Retinal pigment epithelial cell (primary cell): ENCODE measurements around the gene PDE11A.
"Not testable (repeated sequence)": the region's sequence is repeated elsewhere in the genome, so short reads cannot be mapped to it uniquely, and the experiment has no call there.

Experiments
- DNase-seq: peaks from one replicate; pipeline ENCODE4 v3.0.0-alpha.2; 2010; ENCODE audit warnings: low read depth
- H3K4me3 ChIP-seq: 2 replicates; pipeline ENCODE4 v1.5.1; 2011; ENCODE audit warnings: mild to moderate bottlenecking, low read length, control low read depth, moderate library complexity
- CTCF ChIP-seq: conservative IDR thresholded peaks from 2 replicates; pipeline ENCODE4 v1.5.1; 2011; ENCODE audit warnings: low read depth, low read length, control low read depth, inconsistent platforms

Gene PDE11A

DNA sequence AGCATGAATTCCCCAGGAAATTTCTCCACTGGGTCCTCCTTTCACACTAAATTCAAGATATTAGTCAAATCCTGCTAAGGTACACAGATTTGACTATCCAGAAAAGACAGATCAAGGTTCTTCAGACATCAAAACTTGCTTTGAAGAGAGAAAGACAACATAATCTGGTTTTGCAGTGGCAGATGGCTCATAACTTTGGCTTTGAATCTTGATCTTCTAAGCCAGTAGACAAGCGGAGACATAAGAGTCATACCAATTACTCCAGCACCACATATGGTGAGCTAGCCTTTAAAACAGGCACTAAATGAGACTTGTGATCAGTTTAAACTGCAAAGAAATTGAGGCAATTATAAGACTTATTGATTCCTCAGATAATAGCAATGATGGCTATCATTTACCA is 29.3 kb downstream of the PDE11A start:
- no peak for DNase-seq
- no peak overlapping the region for H3K4me3 ChIP-seq
- TF ChIP-seq CTCF, result no peak

DNA sequence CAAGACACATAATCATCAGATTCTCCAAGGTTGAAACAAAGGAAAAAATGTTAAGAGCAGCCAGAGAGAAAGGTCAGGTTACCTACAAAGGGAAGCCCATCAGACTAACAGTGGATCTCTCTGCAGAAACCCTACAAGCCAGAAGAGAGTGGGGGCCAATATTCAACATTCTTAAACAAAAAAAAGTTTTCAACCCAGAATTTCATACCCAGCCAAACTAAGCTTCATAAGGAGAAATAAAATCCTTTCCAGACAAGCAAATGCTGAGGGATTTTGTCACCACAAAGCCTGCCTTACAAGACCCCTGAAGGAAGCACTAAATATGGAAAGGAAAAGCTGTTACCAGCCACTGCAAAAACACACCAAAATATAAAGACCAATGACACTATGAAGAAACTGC is 39.0 kb downstream of the PDE11A start:
- DNase-seq, H3K4me3 ChIP-seq: not testable (repeated sequence)

DNA sequence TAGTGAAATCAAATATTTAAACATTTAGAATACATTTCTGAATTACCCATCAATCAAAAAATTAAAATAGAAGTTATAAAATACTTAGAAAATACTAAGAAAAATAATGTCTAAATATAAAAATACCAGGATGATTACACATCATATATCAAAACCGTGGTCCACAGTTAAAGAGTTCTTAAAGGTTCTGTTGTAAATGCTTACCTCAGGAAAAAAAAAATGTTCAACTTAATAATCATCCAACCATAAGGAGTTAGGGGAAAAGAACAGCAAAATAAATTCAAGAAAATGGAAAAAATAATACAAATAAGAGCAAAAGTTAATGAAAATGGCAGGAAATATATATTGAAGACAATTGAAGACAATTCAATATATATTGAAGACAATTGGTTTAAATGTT is 43.2 kb downstream of the PDE11A start:
- H3K4me3 ChIP-seq, result no peak overlapping the region
- TF ChIP-seq CTCF, result no peak
- no peak for DNase-seq

DNA sequence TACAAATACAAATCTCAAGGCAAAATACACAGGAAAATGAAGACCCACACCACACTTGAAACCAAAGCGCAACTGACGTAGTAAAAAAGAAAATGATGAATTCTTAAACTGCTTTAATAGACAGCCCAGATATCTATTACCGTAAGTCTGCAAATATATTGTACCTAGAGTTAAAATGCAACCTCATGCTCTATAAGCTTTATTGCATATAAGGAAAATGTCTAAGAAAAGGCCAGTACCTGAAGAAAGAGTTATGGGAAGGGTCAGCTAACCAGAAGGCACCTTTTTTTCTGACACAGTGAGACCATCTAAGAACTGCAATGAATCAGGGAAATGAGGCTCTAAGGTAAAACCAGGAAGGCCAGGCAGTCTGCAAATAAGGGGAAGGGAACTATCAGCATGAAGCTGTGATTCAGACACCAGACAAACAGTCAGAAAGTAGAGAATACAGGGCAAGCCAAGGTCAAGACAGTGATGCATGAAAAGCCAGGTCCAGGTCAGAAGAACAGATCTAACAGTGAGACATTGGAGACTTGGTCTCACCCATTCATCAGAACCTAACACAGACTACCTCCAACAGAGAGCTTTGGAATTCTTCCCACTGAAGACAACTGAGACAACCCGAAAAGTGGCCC is 46.9 kb downstream of the PDE11A start:
- H3K4me3 ChIP-seq, result no peak overlapping the region
- DNase-seq, result no peak
- no peak for TF ChIP-seq CTCF

DNA sequence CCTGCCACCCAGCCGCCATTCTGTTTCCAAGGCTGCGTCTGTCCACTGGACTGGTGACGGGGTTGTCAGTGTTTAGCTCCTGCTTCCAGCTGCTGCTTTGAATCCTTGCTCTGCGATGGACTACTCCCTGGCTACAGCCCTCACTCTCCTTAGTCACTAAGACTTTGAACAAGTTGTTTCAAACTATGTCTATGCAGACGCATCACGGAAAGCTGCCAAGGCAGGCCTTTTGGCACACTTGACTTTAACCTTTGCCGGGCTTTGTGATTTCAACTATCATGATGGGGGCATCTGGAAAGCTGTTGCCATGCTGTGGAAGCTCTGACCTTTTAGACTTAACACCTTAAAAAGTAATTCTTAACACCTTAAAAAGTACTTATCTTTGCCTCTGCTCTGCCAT is 54.4 kb downstream of the PDE11A start:
- H3K4me3 ChIP-seq, result no peak overlapping the region
- DNase-seq, result no peak
- no peak for TF ChIP-seq CTCF

GRCh38 chr2:178016612-178017011 is 56.0 kb downstream of the PDE11A start:
- no peak for DNase-seq
- no peak for TF ChIP-seq CTCF
- no peak overlapping the region for H3K4me3 ChIP-seq

DNA sequence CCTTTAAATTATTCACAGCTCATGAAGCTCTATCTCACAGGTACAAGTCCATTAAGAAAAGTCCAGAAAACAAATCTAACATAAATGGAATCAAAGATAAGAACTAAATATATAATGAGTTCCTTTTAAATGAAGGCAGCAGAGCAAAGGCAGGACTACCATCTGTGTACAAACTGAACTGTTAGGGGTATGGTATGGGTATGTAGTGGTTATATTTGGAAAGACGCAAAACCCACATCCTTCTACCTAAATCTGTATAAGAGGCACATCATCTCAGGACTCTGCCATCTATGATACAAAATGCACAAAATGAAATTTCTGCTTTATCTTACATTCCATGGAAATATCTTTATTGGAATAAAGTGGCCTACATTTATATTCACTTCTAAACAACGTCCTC is 59.9 kb downstream of the PDE11A start:
- DNase-seq, result no peak
- H3K4me3 ChIP-seq, result no peak overlapping the region
- TF ChIP-seq CTCF, result no peak

GRCh38 chr2:178009813-178010212 is 62.8 kb downstream of the PDE11A start:
- no peak for DNase-seq
- H3K4me3 ChIP-seq, result no peak overlapping the region
- TF ChIP-seq CTCF, result no peak
